Right lobe of liver (tissue), 4 donors: Measurements from ENCODE around the gene OTUD4.

Experiments used
- POLR2A ChIP-seq: fragments of 450-650 bp; IDR thresholded peaks from one replicate; pipeline ENCODE4 v1.6.1; 2017; ENCODE audit warnings: antibody characterized with exemption, mild to moderate bottlenecking
- TF ChIP-seq, protein P1 (sequence below), 4 donors: fragments of 200-600 bp in 3 of 4; fragments of 450-650 bp in 1 of 4; IDR thresholded peaks; one replicate each; pipeline versions ENCODE4 v1.5.1 to v1.8.0; 2016 to 2022; ENCODE audit warnings: antibody characterized with exemption in 4 of 4, mild to moderate bottlenecking in 2 of 4
- donor health status: DM: no; HTN: no; CAD: no.
- donor health status: DM: no; HTN: no; CAD: no.
- donor health status: DM: no; HTN: yes; CAD: no.

DNA sequence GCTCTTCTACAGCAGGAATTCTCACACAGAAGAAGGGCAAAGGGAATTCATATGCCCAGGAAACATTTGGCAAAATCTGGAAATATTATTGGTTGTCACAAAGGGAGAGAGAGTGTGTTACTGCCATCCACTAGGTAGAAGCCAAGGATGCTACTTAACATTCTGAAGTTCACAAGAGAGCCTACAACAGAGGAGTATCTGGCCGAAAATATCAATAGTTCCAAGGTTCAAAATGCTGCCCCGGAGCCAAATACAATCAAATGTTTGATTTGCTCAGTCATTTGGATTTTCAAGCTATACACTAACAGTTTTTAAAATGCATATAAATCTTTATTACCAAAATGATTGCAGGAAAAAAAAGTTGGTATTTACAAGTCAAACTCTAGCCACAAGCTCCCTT, 18.8 kb downstream of the OTUD4 start:
- TF ChIP-seq POLR2A, result no peak
- TF ChIP-seq, protein P1, sequence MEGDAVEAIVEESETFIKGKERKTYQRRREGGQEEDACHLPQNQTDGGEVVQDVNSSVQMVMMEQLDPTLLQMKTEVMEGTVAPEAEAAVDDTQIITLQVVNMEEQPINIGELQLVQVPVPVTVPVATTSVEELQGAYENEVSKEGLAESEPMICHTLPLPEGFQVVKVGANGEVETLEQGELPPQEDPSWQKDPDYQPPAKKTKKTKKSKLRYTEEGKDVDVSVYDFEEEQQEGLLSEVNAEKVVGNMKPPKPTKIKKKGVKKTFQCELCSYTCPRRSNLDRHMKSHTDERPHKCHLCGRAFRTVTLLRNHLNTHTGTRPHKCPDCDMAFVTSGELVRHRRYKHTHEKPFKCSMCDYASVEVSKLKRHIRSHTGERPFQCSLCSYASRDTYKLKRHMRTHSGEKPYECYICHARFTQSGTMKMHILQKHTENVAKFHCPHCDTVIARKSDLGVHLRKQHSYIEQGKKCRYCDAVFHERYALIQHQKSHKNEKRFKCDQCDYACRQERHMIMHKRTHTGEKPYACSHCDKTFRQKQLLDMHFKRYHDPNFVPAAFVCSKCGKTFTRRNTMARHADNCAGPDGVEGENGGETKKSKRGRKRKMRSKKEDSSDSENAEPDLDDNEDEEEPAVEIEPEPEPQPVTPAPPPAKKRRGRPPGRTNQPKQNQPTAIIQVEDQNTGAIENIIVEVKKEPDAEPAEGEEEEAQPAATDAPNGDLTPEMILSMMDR (IDR thresholded peaks at IDR 0.05), result no peak
